ENCODE data around the gene GTPBP4. TPM values are rescaled to one million over a fixed set of nuclear protein-coding genes. Genes with fewer than 3 reads are reported as not detected.
A peak's percentile ranks its signal among the peaks of the same experiment; 100 is the strongest.
"Not testable (repeated sequence)": the region's sequence is repeated elsewhere in the genome, so short reads cannot be mapped to it uniquely, and the experiment has no call there.

GTPBP4 gene
- total RNA-seq, 1 donor from 2014 or later, result 194 TPM

- Mint-ChIP-seq H3K36me3 (ENCODE audit: low read depth) (peaks cover 64% of the 10 kb centered on the region), H3K27ac (peak overlapping the region; percentile 66), H3K4me3 (peak overlapping the region; percentile 97), H3K4me1 (peaks cover 38% of the 10 kb centered on the region), H3K27me3 (no peaks in the 10 kb centered on the region), H3K9me3 (no peaks in the 10 kb centered on the region)
- intact Hi-C loops (cut with micrococcal nuclease), result no loop called here
- DNase-seq, result no peak
Observed at GRCh38 chr10:990808-991207, 2.6 kb downstream of the GTPBP4 start.

- intact Hi-C loops (cut with micrococcal nuclease), result no loop called here
- H3K27ac Mint-ChIP-seq, result no peak overlapping the region
- H3K4me3 Mint-ChIP-seq, result no peak overlapping the region
Observed at GRCh38 chr10:992467-992866, 4.2 kb downstream of the GTPBP4 start.

DNA sequence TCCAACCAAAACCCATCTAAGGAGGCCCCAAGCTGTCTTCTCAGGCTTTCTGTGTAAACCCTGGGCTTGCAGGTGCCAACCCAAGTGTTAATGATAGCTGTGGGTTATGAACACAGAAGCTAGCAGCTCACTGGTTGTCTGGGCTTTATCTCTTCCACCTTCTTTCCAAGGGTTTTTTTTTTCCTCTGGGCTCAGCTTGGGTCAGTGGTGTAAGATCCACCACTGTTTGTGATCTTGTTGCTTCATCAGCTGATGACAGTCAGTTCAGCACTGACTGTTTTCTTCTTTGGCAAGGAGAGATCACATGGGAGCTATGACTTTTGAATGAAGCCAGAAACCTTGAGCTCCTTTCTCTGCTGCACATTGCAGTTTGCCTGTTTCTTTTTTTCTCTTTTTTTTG, 4.6 kb downstream of the GTPBP4 start:
- Mint-ChIP-seq H3K27ac (no peak overlapping the region), H3K4me1 (peaks cover 29% of the 10 kb centered on the region), H3K4me3 (no peak overlapping the region), H3K36me3 (ENCODE audit: low read depth) (peaks cover 82% of the 10 kb centered on the region), H3K9me3 (no peaks in the 10 kb centered on the region), H3K27me3 (no peaks in the 10 kb centered on the region)
- intact Hi-C loops (cut with micrococcal nuclease), result no loop called here
- DNase-seq, result no peak

More at GRCh38 chr10:992467-992866, 4.2 kb downstream of the GTPBP4 start:
- DNase-seq, result no peak
- Mint-ChIP-seq H3K4me1 (peaks cover 28% of the 10 kb centered on the region), H3K9me3 (no peaks in the 10 kb centered on the region), H3K36me3 (ENCODE audit: low read depth) (peaks cover 78% of the 10 kb centered on the region), H3K27me3 (no peaks in the 10 kb centered on the region)

DNA sequence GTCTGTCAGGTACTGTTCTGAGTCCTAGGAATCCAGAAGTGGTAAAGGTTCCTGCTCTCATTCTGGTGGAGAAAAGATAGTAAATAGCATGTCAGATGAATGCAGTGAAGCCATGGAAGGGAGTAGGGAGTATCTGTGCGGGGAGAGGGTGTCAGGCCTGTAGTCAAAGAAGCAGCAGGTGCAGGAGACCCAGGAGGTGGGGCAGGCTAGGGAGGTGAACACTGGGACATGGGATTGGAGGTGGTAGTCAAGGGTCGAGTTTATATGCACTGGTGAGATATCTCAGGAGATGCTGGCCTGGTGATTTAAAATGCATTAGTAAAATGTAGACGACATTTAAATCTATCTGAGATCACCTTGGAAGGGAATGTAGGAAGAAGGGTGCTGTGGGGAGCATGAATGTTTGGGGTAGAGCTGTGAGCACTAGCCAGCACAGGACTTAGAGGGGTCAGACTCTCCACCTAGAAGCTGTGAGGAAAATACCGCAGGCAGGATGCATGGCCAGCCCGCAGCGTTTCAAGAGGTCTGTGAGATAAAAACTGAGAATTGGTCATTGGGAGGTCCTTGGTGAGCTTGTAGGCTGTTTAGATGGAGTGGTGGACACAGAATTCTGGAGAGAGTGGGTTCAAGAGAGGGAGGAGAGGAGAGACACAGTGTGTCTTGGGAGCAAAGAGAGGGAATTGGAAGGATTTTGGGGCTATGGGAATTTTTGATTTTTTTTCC, 6.8 kb downstream of the GTPBP4 start:
- Mint-ChIP-seq H3K27ac (peak overlapping the region; percentile 2), H3K9me3 (no peaks in the 10 kb centered on the region)

GRCh38 chr10:995559-995926, 7.3 kb downstream of the GTPBP4 start:
- H3K9me3 Mint-ChIP-seq, result peaks cover 2% of the 10 kb centered on the region
- H3K27me3 Mint-ChIP-seq, result no peaks in the 10 kb centered on the region
- peaks cover 16% of the 10 kb centered on the region for H3K4me1 Mint-ChIP-seq
- peaks cover 84% of the 10 kb centered on the region for H3K36me3 Mint-ChIP-seq (ENCODE audit: low read depth)
- no peak for DNase-seq
- intact Hi-C loops (cut with micrococcal nuclease), result no loop called here
- no peak overlapping the region for H3K27ac Mint-ChIP-seq
- H3K4me3 Mint-ChIP-seq, result no peak overlapping the region

More for the DNA sequence above, 6.8 kb downstream of the GTPBP4 start:
- no peak for DNase-seq
- peaks cover 86% of the 10 kb centered on the region for H3K36me3 Mint-ChIP-seq (ENCODE audit: low read depth)
- intact Hi-C loops (cut with micrococcal nuclease), result no loop called here
- peaks cover 20% of the 10 kb centered on the region for H3K4me1 Mint-ChIP-seq
- no peaks in the 10 kb centered on the region for H3K27me3 Mint-ChIP-seq
- H3K4me3 Mint-ChIP-seq, result no peak overlapping the region

DNA sequence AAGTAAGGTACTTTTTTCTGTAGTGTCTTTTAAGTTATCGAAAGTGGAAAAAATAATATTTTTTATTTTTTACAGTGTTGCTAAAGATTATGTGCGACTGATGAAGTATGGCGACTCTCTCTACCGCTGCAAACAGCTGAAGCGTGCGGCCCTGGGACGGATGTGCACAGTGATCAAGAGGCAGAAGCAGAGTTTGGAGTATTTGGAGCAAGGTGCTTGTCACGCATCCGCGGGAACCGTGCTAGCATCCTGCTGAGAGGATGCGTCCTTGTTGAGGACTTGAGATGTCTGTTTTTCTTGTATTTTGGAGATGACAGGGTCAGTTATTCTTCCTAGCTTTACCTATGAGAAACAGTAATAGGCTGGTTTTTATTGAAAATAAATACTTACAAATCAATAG, 7.8 kb downstream of the GTPBP4 start:
- Mint-ChIP-seq H3K27me3 (no peaks in the 10 kb centered on the region), H3K4me1 (peaks cover 12% of the 10 kb centered on the region), H3K27ac (no peak overlapping the region), H3K36me3 (ENCODE audit: low read depth) (peaks cover 84% of the 10 kb centered on the region), H3K4me3 (no peak overlapping the region), H3K9me3 (peaks cover 6% of the 10 kb centered on the region)
- intact Hi-C loops (cut with micrococcal nuclease), result no loop called here
- no peak for DNase-seq

DNA sequence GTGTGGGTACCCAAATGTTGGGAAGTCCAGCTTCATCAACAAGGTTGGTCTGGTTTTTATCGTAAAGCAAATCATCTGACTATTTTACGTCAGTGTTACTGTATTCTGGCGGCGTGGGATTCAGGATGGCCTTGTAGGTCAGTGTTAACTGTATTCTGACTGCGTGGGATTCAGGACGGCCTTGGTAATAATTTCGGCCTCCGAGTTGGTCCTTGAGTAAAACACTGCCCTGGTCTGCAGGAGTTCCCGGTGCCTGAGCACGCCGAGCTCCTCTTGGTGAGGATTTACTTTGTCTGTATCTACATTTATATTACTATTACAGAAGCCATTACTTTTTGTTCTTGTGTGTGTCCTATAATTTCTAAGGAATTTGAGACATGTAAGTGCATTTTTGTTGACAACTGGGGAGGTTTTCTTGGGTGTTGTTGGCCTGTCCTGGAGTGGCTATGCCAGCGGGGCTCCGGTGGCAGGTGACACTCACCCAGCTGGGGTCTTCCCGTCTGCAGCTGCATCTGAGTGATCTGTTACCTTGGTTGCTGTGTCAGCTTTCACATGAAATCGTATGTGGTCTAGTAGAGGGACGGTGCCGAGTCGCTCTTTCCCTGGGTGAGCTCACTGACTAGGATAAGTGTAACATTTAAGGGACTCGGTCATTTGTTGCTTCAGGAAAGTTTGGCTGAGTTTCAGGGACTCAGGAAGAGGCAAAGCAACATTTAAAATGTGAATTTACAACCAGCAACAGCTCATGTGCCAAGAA, 9.2 kb downstream of the GTPBP4 start:
- H3K27me3 Mint-ChIP-seq, result no peaks in the 10 kb centered on the region
- H3K4me1 Mint-ChIP-seq, result peaks cover 11% of the 10 kb centered on the region
- H3K36me3 Mint-ChIP-seq (ENCODE audit: low read depth), result peaks cover 93% of the 10 kb centered on the region
- intact Hi-C loops (cut with micrococcal nuclease), result no loop called here
- DNase-seq, result no peak
- H3K27ac Mint-ChIP-seq, result no peak overlapping the region
- peaks cover 15% of the 10 kb centered on the region for H3K9me3 Mint-ChIP-seq
- no peak overlapping the region for H3K4me3 Mint-ChIP-seq

DNA sequence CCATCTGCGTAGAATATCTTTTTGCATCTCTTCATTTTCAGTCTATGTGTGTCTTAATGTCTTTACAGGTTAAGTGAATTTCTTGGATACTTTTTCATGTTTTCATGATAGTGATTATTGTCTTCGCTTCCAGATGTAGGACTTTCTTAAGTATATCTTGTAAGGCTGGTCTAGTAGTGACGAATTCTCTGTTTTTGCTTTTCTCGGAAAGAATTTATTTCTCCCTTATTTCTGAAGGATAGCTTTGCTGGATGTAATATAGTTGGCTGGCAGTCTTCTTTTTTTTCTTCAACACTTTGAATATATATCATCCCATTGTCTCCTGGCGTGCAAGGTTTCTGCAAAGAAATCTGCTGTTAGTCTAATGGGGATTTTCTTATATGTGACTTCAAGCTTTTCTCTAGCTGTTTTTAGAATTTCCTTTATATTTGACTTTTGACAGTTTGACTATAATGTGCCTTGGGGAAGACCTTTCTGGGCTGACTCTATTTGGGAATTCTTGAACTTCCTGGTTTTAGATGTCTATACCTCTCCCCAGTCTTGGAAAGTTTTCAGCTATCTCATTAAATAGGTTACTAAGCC, 14.3 kb downstream of the GTPBP4 start:
- H3K36me3 Mint-ChIP-seq (ENCODE audit: low read depth), result peaks cover 90% of the 10 kb centered on the region
- intact Hi-C loops (cut with micrococcal nuclease), result no loop called here
- H3K4me1 Mint-ChIP-seq, result peaks cover 9% of the 10 kb centered on the region
- no peak overlapping the region for H3K27ac Mint-ChIP-seq
- no peak for DNase-seq
- no peak overlapping the region for H3K4me3 Mint-ChIP-seq
- peaks cover 24% of the 10 kb centered on the region for H3K9me3 Mint-ChIP-seq
- H3K27me3 Mint-ChIP-seq, result no peaks in the 10 kb centered on the region

DNA sequence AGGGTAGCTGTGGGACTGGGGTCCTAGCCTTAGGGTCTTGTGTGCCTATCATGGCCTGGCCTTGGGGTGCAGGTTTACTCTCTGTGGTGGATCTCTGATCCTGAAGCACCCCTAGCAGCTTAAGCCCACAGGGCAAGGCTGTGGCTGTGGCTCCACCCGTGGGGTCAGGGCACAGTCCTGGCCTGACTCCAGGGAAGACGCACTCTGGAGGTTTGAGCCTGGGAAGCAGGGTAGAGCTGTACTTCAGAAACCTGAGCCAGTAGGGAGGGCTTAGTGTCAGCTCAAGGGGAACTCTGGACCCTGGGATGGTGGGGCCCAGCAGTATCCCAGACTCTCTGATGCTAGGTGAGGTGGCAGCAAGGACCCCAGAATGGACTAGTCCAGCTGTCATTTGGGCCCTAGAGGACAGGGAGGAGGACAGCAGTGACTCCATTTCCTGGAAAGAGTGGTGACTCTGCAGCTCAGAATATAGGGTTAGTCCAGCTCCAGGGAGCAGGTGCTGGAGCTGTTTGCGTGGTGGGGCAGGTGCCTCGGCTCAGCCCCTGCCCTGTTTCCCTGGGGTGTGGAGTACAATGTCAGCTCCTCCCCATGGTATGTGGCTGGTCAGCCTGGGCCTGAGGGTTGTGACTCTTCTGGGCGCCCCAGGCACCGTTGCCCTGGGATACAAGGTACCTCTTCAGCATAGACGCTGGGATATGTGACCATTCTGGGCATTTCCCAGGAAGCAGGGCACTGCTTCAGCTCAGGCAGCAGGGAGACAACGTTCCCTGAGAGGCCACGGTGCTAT, 15.8 kb downstream of the GTPBP4 start:
- H3K4me1 Mint-ChIP-seq, result peaks cover 11% of the 10 kb centered on the region
- no peak for DNase-seq
- H3K27ac Mint-ChIP-seq, result peak overlapping the region; percentile 45
- H3K9me3 Mint-ChIP-seq, result peaks cover 24% of the 10 kb centered on the region
- H3K27me3 Mint-ChIP-seq, result no peaks in the 10 kb centered on the region
- intact Hi-C loops (cut with micrococcal nuclease), result no loop called here
- no peak overlapping the region for H3K4me3 Mint-ChIP-seq
- H3K36me3 Mint-ChIP-seq (ENCODE audit: low read depth), result peaks cover 90% of the 10 kb centered on the region

DNA sequence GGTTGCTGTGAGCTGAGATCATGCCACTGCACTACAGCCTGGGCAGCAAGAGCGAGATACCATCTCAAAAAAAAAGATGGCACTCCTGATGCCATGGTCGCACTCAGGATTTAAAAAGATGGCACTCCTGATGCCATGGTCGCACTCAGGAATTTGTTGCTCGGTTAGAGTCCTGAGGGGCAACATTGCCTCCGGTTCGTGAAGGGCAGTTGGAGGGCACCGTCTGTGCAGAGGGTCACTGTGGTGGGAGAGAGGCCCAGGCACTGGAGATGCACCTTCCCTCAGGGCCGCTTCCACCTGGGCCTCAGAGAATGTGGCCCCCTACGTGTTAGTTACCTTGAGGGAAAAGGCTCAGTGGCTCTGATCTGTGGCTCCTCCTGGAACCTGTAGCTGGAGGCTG, 18.3 kb downstream of the GTPBP4 start:
- no peak overlapping the region for H3K27ac Mint-ChIP-seq
- H3K27me3 Mint-ChIP-seq, result no peaks in the 10 kb centered on the region

GRCh38 chr10:1007583-1007982, 19.3 kb downstream of the GTPBP4 start:
- intact Hi-C loops (cut with micrococcal nuclease), result no loop called here
- Mint-ChIP-seq H3K4me3 (no peak overlapping the region), H3K9me3 (peaks cover 12% of the 10 kb centered on the region), H3K36me3 (ENCODE audit: low read depth) (peaks cover 92% of the 10 kb centered on the region), H3K27ac (peak overlapping the region; percentile 60), H3K27me3 (no peaks in the 10 kb centered on the region), H3K4me1 (peaks cover 24% of the 10 kb centered on the region)
- no peak for DNase-seq

More for the DNA sequence above, 18.3 kb downstream of the GTPBP4 start:
- intact Hi-C loops (cut with micrococcal nuclease), result no loop called here
- peaks cover 17% of the 10 kb centered on the region for H3K9me3 Mint-ChIP-seq
- no peak for DNase-seq
- H3K36me3 Mint-ChIP-seq (ENCODE audit: low read depth), result peaks cover 92% of the 10 kb centered on the region
- peaks cover 24% of the 10 kb centered on the region for H3K4me1 Mint-ChIP-seq
- no peak overlapping the region for H3K4me3 Mint-ChIP-seq

- Mint-ChIP-seq H3K4me1 (peaks cover 21% of the 10 kb centered on the region), H3K27me3 (no peaks in the 10 kb centered on the region), H3K4me3 (peak overlapping the region; percentile 53), H3K27ac (peak overlapping the region; percentile 97), H3K36me3 (ENCODE audit: low read depth) (peaks cover 90% of the 10 kb centered on the region), H3K9me3 (peaks cover 4% of the 10 kb centered on the region)
- no peak for DNase-seq
- intact Hi-C loops (cut with micrococcal nuclease), result no loop called here
Observed at GRCh38 chr10:1009071-1009494, 20.8 kb downstream of the GTPBP4 start.

DNA sequence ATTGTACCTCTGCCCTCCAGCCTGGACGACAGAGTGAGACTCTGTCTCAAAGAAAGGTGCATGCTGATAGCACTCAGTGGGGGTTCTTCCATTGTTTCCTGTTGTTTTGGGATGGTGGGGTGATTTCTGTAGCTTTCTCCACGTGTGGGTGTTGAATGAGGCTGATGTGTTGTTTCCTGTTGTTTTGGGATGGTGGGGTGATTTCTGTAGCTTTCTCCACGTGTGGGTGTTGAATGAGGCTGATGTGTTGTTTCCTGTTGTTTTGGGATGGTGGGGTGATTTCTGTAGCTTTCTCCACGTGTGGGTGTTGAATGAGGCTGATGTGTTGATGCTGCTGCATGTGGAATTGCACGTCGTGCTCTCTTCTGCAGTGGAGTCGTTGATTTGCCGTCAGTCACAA, 21.7 kb downstream of the GTPBP4 start:
- H3K36me3 Mint-ChIP-seq (ENCODE audit: low read depth), result peaks cover 92% of the 10 kb centered on the region
- not testable (repeated sequence) for H3K9me3 Mint-ChIP-seq, H3K27me3 Mint-ChIP-seq, DNase-seq
- H3K4me1 Mint-ChIP-seq, result peaks cover 21% of the 10 kb centered on the region
- H3K27ac Mint-ChIP-seq, result peak overlapping the region; percentile 97
- H3K4me3 Mint-ChIP-seq, result peak overlapping the region; percentile 59
- intact Hi-C loops (cut with micrococcal nuclease), result loop anchor here (1.0 kb wide), 2 partner anchors 22 to 38 kb away; partner anchors contain the start of gene GTPBP4
